IPS-18a (cell line): ENCODE results near the gene MACO1.

Experiments
- H3K27ac ChIP-seq: one replicate; pipeline ENCODE4 v1.5.1; 2013; ENCODE audit warnings: low read length
- H3K27me3 ChIP-seq: one replicate; pipeline ENCODE4 v1.6.1; 2013; ENCODE audit warnings: mild to moderate bottlenecking, low read length; ENCODE audit not compliant: control insufficient read depth, insufficient read depth
- H3K36me3 ChIP-seq: one replicate; pipeline ENCODE4 v1.6.1; 2013; ENCODE audit warnings: low read depth, low read length; ENCODE audit not compliant: control insufficient read depth
- H3K4me1 ChIP-seq: one replicate; pipeline ENCODE4 v1.6.1; 2013; ENCODE audit warnings: low read depth, low read length; ENCODE audit not compliant: control insufficient read depth
- H3K4me3 ChIP-seq: one replicate; pipeline ENCODE4 v1.5.1; 2013; ENCODE audit warnings: low read length
- H3K9ac ChIP-seq: one replicate; pipeline ENCODE4 v1.6.1; 2013; ENCODE audit warnings: mild to moderate bottlenecking, low read length, moderate library complexity
- H3K9me3 ChIP-seq: one replicate; pipeline ENCODE4 v1.6.1; 2013; ENCODE audit warnings: low read depth, low read length; ENCODE audit not compliant: control insufficient read depth

MACO1 gene

GRCh38 chr1:25484096-25484495 is 53.4 kb downstream of the MACO1 start:
- Histone ChIP-seq H3K27me3 (no peaks in the 10 kb centered on the region), H3K4me1 (peaks cover 7% of the 10 kb centered on the region), H3K9me3 (no peaks in the 10 kb centered on the region), H3K4me3 (no peak overlapping the region), H3K9ac (no peak overlapping the region), H3K27ac (no peak overlapping the region), H3K36me3 (peaks cover 1% of the 10 kb centered on the region)

- Histone ChIP-seq H3K36me3 (peaks cover 4% of the 10 kb centered on the region), H3K4me3 (no peak overlapping the region), H3K9me3 (no peaks in the 10 kb centered on the region), H3K27me3 (no peaks in the 10 kb centered on the region), H3K9ac (no peak overlapping the region), H3K4me1 (peaks cover 7% of the 10 kb centered on the region), H3K27ac (no peak overlapping the region)
Measured at GRCh38 chr1:25484533-25484932, 53.8 kb downstream of the MACO1 start.

- no peak overlapping the region for H3K27ac ChIP-seq
- peaks cover 7% of the 10 kb centered on the region for H3K36me3 ChIP-seq
- H3K4me1 ChIP-seq: peaks cover 7% of the 10 kb centered on the region
- H3K9me3 ChIP-seq: no peaks in the 10 kb centered on the region
- no peak overlapping the region for H3K4me3 ChIP-seq
- H3K9ac ChIP-seq: no peak overlapping the region
- no peaks in the 10 kb centered on the region for H3K27me3 ChIP-seq
Measured at GRCh38 chr1:25485536-25486411, 55.1 kb downstream of the MACO1 start.

- peaks cover 7% of the 10 kb centered on the region for H3K4me1 ChIP-seq
- H3K9ac ChIP-seq: no peak overlapping the region
- H3K27ac ChIP-seq: no peak overlapping the region
- H3K36me3 ChIP-seq: peaks cover 9% of the 10 kb centered on the region
- H3K9me3 ChIP-seq: no peaks in the 10 kb centered on the region
- no peaks in the 10 kb centered on the region for H3K27me3 ChIP-seq
- no peak overlapping the region for H3K4me3 ChIP-seq
Measured at GRCh38 chr1:25486602-25487001, 55.9 kb downstream of the MACO1 start.

- no peak overlapping the region for H3K9ac ChIP-seq
- H3K4me1 ChIP-seq: peaks cover 14% of the 10 kb centered on the region
- H3K36me3 ChIP-seq: peaks cover 11% of the 10 kb centered on the region
- no peak overlapping the region for H3K27ac ChIP-seq
- H3K9me3 ChIP-seq: no peaks in the 10 kb centered on the region
- no peaks in the 10 kb centered on the region for H3K27me3 ChIP-seq
- H3K4me3 ChIP-seq: no peak overlapping the region
Measured at GRCh38 chr1:25487628-25488027, 56.9 kb downstream of the MACO1 start.

- H3K36me3 ChIP-seq: peaks cover 11% of the 10 kb centered on the region
- H3K9me3 ChIP-seq: no peaks in the 10 kb centered on the region
- H3K4me3 ChIP-seq: no peak overlapping the region
- no peak overlapping the region for H3K9ac ChIP-seq
- H3K4me1 ChIP-seq: peaks cover 7% of the 10 kb centered on the region
- H3K27me3 ChIP-seq: no peaks in the 10 kb centered on the region
- no peak overlapping the region for H3K27ac ChIP-seq
Measured at GRCh38 chr1:25492323-25492722, 61.6 kb downstream of the MACO1 start.

GRCh38 chr1:25494952-25495351 is 64.3 kb downstream of the MACO1 start:
- H3K9ac ChIP-seq: no peak overlapping the region
- H3K4me1 ChIP-seq: peaks cover 7% of the 10 kb centered on the region
- no peaks in the 10 kb centered on the region for H3K9me3 ChIP-seq
- H3K27ac ChIP-seq: no peak overlapping the region
- H3K27me3 ChIP-seq: no peaks in the 10 kb centered on the region
- peaks cover 11% of the 10 kb centered on the region for H3K36me3 ChIP-seq
- no peak overlapping the region for H3K4me3 ChIP-seq

- no peaks in the 10 kb centered on the region for H3K9me3 ChIP-seq
- peaks cover 4% of the 10 kb centered on the region for H3K36me3 ChIP-seq
- peaks cover 9% of the 10 kb centered on the region for H3K4me1 ChIP-seq
- H3K9ac ChIP-seq: no peak overlapping the region
- no peak overlapping the region for H3K4me3 ChIP-seq
- H3K27me3 ChIP-seq: no peaks in the 10 kb centered on the region
- H3K27ac ChIP-seq: no peak overlapping the region
Measured at GRCh38 chr1:25500694-25501093, 70.0 kb downstream of the MACO1 start.

GRCh38 chr1:25501235-25502058 is 70.8 kb downstream of the MACO1 start:
- Histone ChIP-seq H3K27me3 (no peaks in the 10 kb centered on the region), H3K9ac (no peak overlapping the region), H3K9me3 (no peaks in the 10 kb centered on the region), H3K4me3 (no peak overlapping the region), H3K27ac (no peak overlapping the region), H3K36me3 (peaks cover 4% of the 10 kb centered on the region), H3K4me1 (peaks cover 15% of the 10 kb centered on the region)

- no peak overlapping the region for H3K9ac ChIP-seq
- H3K27ac ChIP-seq: no peak overlapping the region
Measured at GRCh38 chr1:25502957-25503356, 72.3 kb downstream of the MACO1 start.

GRCh38 chr1:25503551-25504426 is 73.1 kb downstream of the MACO1 start:
- Histone ChIP-seq H3K27ac (no peak overlapping the region), H3K36me3 (no peaks in the 10 kb centered on the region), H3K4me3 (no peak overlapping the region), H3K9ac (no peak overlapping the region), H3K27me3 (no peaks in the 10 kb centered on the region), H3K4me1 (peaks cover 15% of the 10 kb centered on the region), H3K9me3 (no peaks in the 10 kb centered on the region)

More at GRCh38 chr1:25502957-25503356, 72.3 kb downstream of the MACO1 start:
- H3K36me3 ChIP-seq: peaks cover 2% of the 10 kb centered on the region
- no peaks in the 10 kb centered on the region for H3K27me3 ChIP-seq
- H3K4me1 ChIP-seq: peaks cover 15% of the 10 kb centered on the region
- no peak overlapping the region for H3K4me3 ChIP-seq
- no peaks in the 10 kb centered on the region for H3K9me3 ChIP-seq
